NK-92 (cell line): ENCODE measurements around the gene ITK.

ENCODE experiments used
- DNase-seq: peaks from one replicate; lab custom pipeline; 2025; ENCODE audit not compliant: unreplicated experiment; lab: John Stamatoyannopoulos, UW

ITK gene

GRCh38 chr5:157278319-157279037 is 97.8 kb downstream of the ITK start:
- DNase-seq, result no peak

- no peak for DNase-seq
These were observed 99.1 kb downstream of the ITK start for GRCh38 chr5:157279605-157280239.

- no peak for DNase-seq
These were observed 100.3 kb downstream of the ITK start for GRCh38 chr5:157280927-157281326.

- no peak for DNase-seq
These were observed 101.5 kb downstream of the ITK start for GRCh38 chr5:157282150-157282549.

- no peak for DNase-seq
These were observed 102.8 kb downstream of the ITK start for GRCh38 chr5:157283434-157283833.

GRCh38 chr5:157284458-157285212 is 104.0 kb downstream of the ITK start:
- DNase-seq, result no peak

- no peak for DNase-seq
These were observed 104.8 kb downstream of the ITK start for GRCh38 chr5:157285310-157286035.

GRCh38 chr5:157286761-157287211 is 106.1 kb downstream of the ITK start:
- DNase-seq, result no peak

- no peak for DNase-seq
These were observed 107.9 kb downstream of the ITK start for GRCh38 chr5:157288405-157289163.

GRCh38 chr5:157289164-157289819 is 108.7 kb downstream of the ITK start:
- DNase-seq, result no peak

- DNase-seq, result no peak
These were observed 109.7 kb downstream of the ITK start for GRCh38 chr5:157290156-157290980.

GRCh38 chr5:157290981-157291711 is 110.5 kb downstream of the ITK start:
- no peak for DNase-seq

- DNase-seq, result no peak
These were observed 112.0 kb downstream of the ITK start for GRCh38 chr5:157292599-157292998.

- DNase-seq, result no peak
These were observed 113.9 kb downstream of the ITK start for GRCh38 chr5:157294407-157295091.

GRCh38 chr5:157295247-157295646 is 114.6 kb downstream of the ITK start:
- no peak for DNase-seq

- DNase-seq, result no peak
These were observed 119.9 kb downstream of the ITK start for GRCh38 chr5:157300564-157300963.

GRCh38 chr5:157301066-157301465 is 120.4 kb downstream of the ITK start:
- no peak for DNase-seq

GRCh38 chr5:157303023-157303422 is 122.4 kb downstream of the ITK start:
- no peak for DNase-seq
